ENCODE results near the gene MLF1. TPM values are rescaled to one million over a fixed set of nuclear protein-coding genes. Genes with fewer than 3 reads are reported as not detected.

The MLF1 gene
- total RNA-seq, 2 donors from 2014 or later, result 4.3 to 8.3 TPM

GRCh38 chr3:158573714-158574113, 2.7 kb downstream of the MLF1 start:
- intact Hi-C loops (cut with DNase I), result no loop called here
- no peak for ATAC-seq
- no peak for DNase-seq
- WGBS, 2 donors, result 88 to 90% methylated on average over 7 of the region's 7 CpGs
- Histone ChIP-seq H3K27me3 (no peaks in the 10 kb centered on the region), H3K36me3 (replicated peaks in 1 of 2; ENCODE audit: insufficient read depth in 1 of 2, low read depth in 2 of 2) (no peaks in the 10 kb centered on the region), H3K4me3 (no peak overlapping the region), H3K4me1 (peaks cover 7% of the 10 kb centered on the region), H3K9me3 (no peaks in the 10 kb centered on the region), H3K27ac (no peak overlapping the region)
- no peak for TF ChIP-seq POLR2A (IDR thresholded peaks at IDR 0.05)
- no peak for TF ChIP-seq CTCF (IDR thresholded peaks at IDR 0.05)

- intact Hi-C loops (cut with DNase I), result no loop called here
- no peaks in the 10 kb centered on the region for H3K9me3 ChIP-seq
- no peaks in the 10 kb centered on the region for H3K27me3 ChIP-seq
- WGBS, 2 donors, result 47 to 65% methylated on average over 1 of the region's 1 CpG
- peaks cover 7% of the 10 kb centered on the region for H3K4me1 ChIP-seq
- no peaks in the 10 kb centered on the region for H3K36me3 ChIP-seq (replicated peaks in 1 of 2; ENCODE audit: insufficient read depth in 1 of 2, low read depth in 2 of 2)
- no peak for TF ChIP-seq POLR2A (IDR thresholded peaks at IDR 0.05)
- no peak for TF ChIP-seq CTCF (IDR thresholded peaks at IDR 0.05)
- no peak for ATAC-seq
- H3K27ac ChIP-seq, result no peak overlapping the region
- DNase-seq, result no peak
- no peak overlapping the region for H3K4me3 ChIP-seq
These were observed 3.7 kb downstream of the MLF1 start for GRCh38 chr3:158574646-158575045.

- Histone ChIP-seq H3K27me3 (no peaks in the 10 kb centered on the region), H3K4me1 (no peaks in the 10 kb centered on the region), H3K9me3 (no peaks in the 10 kb centered on the region), H3K4me3 (no peak overlapping the region), H3K36me3 (replicated peaks in 1 of 2; ENCODE audit: insufficient read depth in 1 of 2, low read depth in 2 of 2) (no peaks in the 10 kb centered on the region), H3K27ac (no peak overlapping the region)
- TF ChIP-seq CTCF (IDR thresholded peaks at IDR 0.05) (no peak), POLR2A (IDR thresholded peaks at IDR 0.05) (no peak)
- DNase-seq, result no peak
- no peak for ATAC-seq
- intact Hi-C loops (cut with DNase I), result no loop called here
These were observed 19.2 kb downstream of the MLF1 start for GRCh38 chr3:158590223-158590622.

GRCh38 chr3:158600787-158601186, 29.8 kb downstream of the MLF1 start:
- ATAC-seq (no peak), DNase-seq (no peak)
- H3K9me3 ChIP-seq, result no peaks in the 10 kb centered on the region
- H3K4me3 ChIP-seq, result no peak overlapping the region
- no peaks in the 10 kb centered on the region for H3K27me3 ChIP-seq
- WGBS, 2 donors, result 77 to 93% methylated on average over 2 of the region's 2 CpGs
- no peaks in the 10 kb centered on the region for H3K4me1 ChIP-seq
- intact Hi-C loops (cut with DNase I), result no loop called here
- H3K27ac ChIP-seq, result no peak overlapping the region
- TF ChIP-seq POLR2A (IDR thresholded peaks at IDR 0.05) (no peak), CTCF (IDR thresholded peaks at IDR 0.05) (no peak)
- H3K36me3 ChIP-seq (replicated peaks in 1 of 2; ENCODE audit: insufficient read depth in 1 of 2, low read depth in 2 of 2), result no peaks in the 10 kb centered on the region

GRCh38 chr3:158602227-158602626, 31.2 kb downstream of the MLF1 start:
- Histone ChIP-seq H3K4me3 (no peak overlapping the region), H3K27ac (no peak overlapping the region), H3K27me3 (no peaks in the 10 kb centered on the region), H3K4me1 (no peaks in the 10 kb centered on the region), H3K36me3 (replicated peaks in 1 of 2; ENCODE audit: insufficient read depth in 1 of 2, low read depth in 2 of 2) (no peaks in the 10 kb centered on the region), H3K9me3 (no peaks in the 10 kb centered on the region)
- DNase-seq (no peak), ATAC-seq (no peak)
- intact Hi-C loops (cut with DNase I), result no loop called here
- TF ChIP-seq CTCF (IDR thresholded peaks at IDR 0.05) (no peak), POLR2A (IDR thresholded peaks at IDR 0.05) (no peak)
